Stimulated activated CD8-positive, alpha-beta memory T cell treated with anti-CD3 and anti-CD28 coated beads, Interleukin-12 subunit alpha, Interleukin-12 subunit beta, amount 100 ng/mL, for 24 hours (primary cell): Measurements from ENCODE around the gene CYB561D2.

Experiments used
- DNase-seq: peaks from one replicate; pipeline ENCODE4 v3.0.0-alpha.2; 2020; ENCODE audit errors: extremely low read depth

The CYB561D2 gene

GRCh38 chr3:50365080-50365841 lies 14.6 kb downstream of the CYB561D2 start:
- DNase-seq = peak; percentile 78

GRCh38 chr3:50365842-50366220 lies 15.2 kb downstream of the CYB561D2 start:
- no peak for DNase-seq

DNA sequence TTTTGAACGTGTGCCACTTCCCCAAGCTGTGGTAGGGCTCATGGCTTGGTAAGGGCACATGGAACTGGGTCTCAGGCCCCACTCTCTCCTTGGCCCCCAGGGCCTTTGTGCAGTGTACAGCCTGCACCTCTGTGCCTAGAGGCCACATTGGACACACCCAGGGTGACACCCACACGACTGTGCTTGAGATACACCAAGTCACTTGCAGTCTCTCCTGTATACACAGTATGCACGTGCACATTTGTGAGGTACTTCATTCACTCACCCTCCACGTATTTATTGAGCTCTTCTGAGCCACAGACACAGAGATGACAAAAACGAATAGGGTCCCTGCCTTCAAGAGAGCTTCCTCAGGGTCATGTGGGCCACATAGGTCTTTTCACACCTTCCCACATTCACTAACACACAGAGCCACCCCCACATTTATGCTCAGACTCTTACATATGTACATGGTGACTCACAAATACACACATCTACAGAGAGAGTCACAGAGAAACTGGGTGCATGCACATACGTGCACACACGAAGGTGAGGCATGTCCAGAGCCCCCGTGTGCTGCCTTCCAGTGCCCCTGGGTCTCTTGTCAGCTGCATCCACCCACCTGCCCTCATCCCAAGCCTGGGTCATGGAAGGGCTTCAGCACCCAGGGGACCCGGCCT lies 18.5 kb downstream of the CYB561D2 start:
- DNase-seq = no peak

DNA sequence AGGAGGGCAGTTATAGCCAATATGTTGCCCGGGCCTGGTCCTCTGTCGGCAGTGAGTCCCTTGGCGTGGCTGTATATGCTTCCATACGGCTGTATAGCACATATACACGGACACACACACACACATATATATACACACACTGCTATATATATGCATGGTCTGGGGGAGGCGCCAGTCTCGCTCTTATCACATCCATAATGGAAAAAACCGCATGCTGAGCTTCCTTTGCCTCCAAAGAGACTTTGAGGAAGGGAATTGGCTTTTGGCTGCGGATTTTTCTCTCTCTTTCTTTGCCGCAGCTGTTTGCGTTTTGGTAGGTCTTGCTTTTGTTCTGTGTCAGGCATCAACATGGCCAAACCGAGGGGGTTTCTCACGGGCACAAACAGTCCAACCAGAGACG lies 19.9 kb downstream of the CYB561D2 start:
- no peak for DNase-seq

DNA sequence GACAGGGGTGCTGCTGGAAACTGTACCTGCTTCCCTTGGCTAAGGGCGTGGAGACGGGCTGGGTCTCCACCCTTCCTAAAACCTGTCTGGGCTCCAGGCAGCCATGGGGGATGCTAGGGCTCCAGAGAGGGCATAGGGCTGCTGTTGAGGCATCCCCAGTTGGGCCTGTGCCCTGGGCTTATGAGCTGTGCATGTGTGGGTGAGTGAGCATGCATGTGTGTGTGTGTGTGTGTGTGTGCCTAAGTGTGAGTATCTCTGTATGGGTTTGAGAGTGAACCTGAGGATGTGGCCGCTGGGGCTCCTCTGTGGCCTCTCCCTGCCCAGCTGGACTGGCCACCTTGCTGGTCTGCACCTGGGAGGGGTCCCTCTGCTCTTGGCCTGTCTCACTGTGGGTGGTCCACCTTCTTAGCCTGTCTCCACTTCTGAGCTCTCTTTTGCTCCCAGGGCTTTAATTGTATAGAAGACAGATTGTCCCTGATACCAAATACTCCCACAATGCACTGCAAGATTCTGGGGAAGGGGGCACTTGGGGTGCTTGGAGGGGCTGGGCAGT lies 20.5 kb downstream of the CYB561D2 start:
- no peak for DNase-seq

DNA sequence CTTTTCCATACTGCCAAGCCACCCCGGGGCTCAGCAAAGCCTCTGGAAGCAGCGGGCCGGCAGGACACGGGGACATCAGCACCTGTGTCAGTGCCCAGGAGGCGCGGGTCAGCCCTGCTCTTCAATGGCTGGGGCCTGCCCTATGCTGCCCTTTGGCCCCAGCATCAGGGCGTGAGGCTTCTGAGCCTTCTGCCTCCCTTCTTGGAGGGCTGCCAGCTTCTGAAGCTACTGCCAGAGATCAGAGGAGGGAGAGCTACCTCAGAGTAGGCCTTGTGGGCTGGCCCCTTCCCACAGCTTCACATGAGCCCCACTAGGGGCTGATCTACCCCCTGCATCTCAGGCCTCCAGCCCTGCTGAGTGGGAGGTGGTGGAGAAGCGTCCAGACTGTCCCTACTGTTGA lies 21.7 kb downstream of the CYB561D2 start:
- no peak for DNase-seq

- no peak for DNase-seq
These were observed 22.7 kb downstream of the CYB561D2 start for GRCh38 chr3:50373146-50374051.

- no peak for DNase-seq
These were observed 23.9 kb downstream of the CYB561D2 start for GRCh38 chr3:50374363-50375257.

DNA sequence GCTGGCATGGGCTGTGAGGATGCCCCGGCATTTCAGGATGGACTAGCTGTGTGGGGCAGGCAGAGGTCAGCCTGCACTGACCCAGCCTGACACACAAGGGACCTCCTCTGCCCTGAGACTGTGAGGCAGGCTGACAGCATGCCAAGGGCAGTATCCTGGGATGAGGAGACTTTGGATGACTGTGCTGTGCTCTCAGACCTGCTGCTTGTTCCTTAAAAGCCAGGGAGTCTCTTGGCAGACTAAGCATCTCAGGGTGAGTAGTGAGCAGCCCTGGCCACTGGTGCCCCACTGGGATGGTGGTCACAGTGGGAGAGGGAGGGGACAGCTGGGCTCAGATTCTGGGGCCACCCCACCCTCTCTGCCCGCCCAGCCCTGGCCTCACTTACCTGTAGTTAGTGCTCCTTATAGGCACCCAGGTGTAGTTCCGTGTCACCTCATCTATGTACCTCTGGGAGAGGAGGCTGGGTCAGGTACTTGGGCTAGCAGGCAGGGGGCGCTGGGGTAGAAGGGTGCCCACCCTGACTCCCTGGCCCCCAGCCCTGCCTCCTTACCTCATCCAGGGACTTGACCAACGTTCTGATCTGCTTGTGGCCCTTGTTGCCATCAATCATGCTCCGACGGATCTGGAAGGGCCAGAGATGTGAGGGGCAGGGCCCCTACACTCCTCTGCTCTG lies 24.7 kb downstream of the CYB561D2 start:
- DNase-seq = no peak

DNA sequence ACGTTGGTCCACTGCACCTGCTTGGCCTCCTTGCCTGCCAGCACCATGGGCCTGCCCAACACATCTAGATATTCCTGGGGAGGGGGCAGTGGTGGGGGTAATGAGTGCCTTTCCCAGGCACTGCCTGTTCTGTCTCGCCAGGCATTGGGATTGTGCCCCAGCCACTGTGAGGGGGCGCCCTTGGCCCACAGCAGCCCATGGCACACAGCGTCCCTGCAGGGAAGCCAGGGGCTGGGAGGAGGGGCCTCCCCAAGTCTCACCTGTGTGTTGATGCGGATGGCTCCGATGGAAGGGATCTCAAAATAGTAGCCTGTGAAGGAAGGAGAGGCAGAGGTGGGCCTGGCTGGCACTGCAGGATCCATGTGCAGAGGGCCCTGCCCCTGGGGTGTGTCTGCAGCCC lies 27.4 kb downstream of the CYB561D2 start:
- DNase-seq = no peak

- DNase-seq = no peak
These were observed 28.1 kb downstream of the CYB561D2 start for GRCh38 chr3:50378757-50379156.

- no peak for DNase-seq
These were observed 29.9 kb downstream of the CYB561D2 start for GRCh38 chr3:50380405-50381085.

DNA sequence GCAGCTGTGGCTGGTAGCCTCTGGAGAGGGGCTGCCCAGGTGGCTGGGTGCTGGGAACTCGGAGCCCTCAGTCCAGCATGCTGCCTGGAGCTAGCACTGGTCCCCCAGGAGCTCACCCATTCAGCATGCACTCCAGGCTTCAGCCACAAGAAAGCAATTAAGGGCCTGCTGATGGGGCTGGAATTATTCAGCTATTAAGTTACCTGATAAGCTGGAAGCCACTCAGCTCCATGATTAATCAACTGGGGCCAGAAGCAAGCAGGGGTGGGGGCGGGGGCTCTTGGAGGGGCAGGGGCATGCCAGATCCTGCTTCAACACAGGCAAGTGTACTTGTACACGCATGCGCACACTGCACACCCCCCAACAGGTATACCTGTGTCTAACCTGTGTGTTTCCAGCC lies 30.7 kb downstream of the CYB561D2 start:
- DNase-seq = no peak

DNA sequence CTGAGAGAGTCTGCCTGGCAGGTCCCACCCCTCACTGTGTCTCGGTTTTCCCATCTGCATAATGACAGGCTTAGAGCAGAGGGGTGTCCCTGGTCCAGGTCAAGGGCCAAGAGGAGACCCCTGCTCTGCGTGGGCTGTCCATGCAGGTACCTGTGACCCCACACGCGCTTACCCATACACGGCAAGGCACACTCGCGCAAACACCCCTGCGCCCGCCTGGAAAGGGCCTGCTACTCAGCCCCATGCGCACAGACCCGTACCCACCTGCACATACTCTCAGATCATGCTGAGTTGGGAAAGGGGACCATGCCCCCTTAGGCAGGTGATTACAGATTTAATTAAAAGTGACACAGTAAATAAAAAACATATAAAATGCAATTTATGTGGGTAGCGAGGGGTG lies 32.1 kb downstream of the CYB561D2 start:
- DNase-seq = no peak

DNA sequence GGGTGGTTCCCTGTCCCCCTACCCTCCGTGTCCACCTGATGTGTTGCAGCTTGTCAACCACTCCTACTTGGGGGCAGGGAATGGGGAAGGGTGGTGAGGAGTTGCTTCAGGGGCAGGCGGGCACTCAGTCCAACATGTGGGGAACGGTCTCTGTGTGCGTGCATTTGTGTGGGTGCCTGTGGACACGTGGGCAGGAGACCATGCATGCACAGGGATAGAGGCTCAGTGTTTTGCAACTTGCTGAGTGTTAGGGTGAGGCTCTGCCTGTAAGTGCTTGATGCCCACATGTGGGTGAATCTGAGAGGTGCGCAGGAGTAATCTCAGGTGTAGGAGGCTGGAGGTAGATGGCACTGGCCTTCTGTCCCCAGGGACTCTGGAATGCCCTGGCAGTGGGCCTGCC lies 33.1 kb downstream of the CYB561D2 start:
- no peak for DNase-seq

DNA sequence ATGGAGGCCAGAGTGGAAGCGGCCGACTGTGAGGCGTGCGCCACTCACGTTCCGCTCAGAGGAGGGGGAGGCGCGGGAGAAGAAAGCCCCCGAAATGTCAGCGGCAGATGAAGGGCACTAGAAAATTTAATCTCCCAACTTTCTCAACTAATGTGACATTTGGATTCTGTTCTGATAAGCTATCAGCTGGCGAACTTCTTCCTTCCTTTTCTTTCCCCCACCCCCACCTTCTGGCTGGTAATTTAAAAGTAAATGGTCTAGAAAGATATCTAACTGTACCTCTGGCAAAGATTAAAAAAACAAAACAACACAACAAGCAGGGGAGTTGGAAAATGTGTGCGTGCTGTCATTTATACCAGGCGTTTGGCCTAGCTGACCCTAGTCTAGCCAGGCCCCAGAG lies 35.1 kb downstream of the CYB561D2 start:
- no peak for DNase-seq

DNA sequence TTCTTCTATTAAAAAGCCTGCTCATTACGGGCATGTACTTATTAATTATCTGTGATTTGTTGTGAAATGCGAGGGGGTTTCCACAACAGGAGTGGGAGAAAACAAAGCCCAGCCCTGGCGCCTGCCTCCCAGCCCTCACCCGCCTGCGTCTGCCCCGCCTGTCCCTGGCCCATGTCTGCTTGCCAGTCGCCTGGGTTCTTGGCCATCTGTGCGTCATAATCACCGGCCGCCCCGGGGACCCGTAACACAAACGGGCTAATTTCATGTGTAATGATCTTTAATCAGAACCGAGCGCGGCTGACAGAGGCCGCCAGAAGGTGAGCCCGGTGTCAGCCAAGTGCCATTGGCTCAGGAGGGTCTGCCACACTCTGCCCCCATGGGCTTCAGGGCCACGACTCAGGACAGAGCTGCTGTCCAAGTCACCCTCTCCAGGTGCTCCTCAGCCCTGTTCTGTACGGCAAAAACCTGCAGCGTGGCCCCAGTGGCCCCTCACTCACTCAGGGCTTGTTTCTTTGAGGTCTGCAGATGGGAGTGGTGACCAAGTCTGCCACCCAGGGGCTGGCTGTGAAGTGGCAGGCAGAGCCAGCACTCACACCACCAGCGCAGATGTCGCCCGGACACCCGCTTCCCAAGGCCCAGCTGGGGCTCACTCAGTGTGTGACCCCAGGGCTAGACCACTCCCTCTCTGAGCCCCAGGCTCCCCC lies 37.5 kb downstream of the CYB561D2 start:
- DNase-seq = no peak

- no peak for DNase-seq
These were observed 38.2 kb downstream of the CYB561D2 start for GRCh38 chr3:50388720-50389413.

- DNase-seq = no peak
These were observed 38.7 kb downstream of the CYB561D2 start for GRCh38 chr3:50389414-50389767.
